Natural killer cell (primary cell): ENCODE measurements around the gene GCNT3. TPM values are rescaled to one million over a fixed set of nuclear protein-coding genes. Genes with fewer than 3 reads are reported as not detected.

ENCODE experiments used
- ATAC-seq, 3 donors: fragments of 150-1000 bp in 2 of 3; fragments of 200-7000 bp in 1 of 3; cut with Tn5 transposase; 1 replicate in 1 of 3; 2 replicates in 2 of 3; pipeline ENCODE4 v1.10.0; 2021; ENCODE audit warnings: mild to moderate bottlenecking in 2 of 3, moderate library complexity in 2 of 3
- DNase-seq, 2 donors: peaks; one replicate each; pipeline versions ENCODE4 v3.0.0 to v3.0.0-alpha.2; 2013 to 2021; ENCODE audit warnings: mixed read lengths in 1 of 2
- H3K27ac ChIP-seq: one replicate; pipeline ENCODE4 v1.5.1; 2013; ENCODE audit warnings: mild to moderate bottlenecking, low read length
- H3K27me3 ChIP-seq: one replicate; pipeline ENCODE4 v1.6.1; 2013; ENCODE audit warnings: low read length; ENCODE audit not compliant: control insufficient read depth, insufficient read depth
- H3K36me3 ChIP-seq: one replicate; pipeline ENCODE4 v1.6.1; 2013; ENCODE audit warnings: low read length; ENCODE audit not compliant: control insufficient read depth, insufficient read depth
- H3K4me1 ChIP-seq: one replicate; pipeline ENCODE4 v1.6.1; 2013; ENCODE audit warnings: low read length; ENCODE audit not compliant: control insufficient read depth, insufficient read depth
- H3K4me3 ChIP-seq: one replicate; pipeline ENCODE4 v1.5.1; 2013; ENCODE audit warnings: low read length
- H3K9me3 ChIP-seq: one replicate; pipeline ENCODE4 v1.6.1; 2013; ENCODE audit warnings: low read length; ENCODE audit not compliant: control insufficient read depth, insufficient read depth
- H3K27ac Mint-ChIP-seq, 2 donors: one replicate each; pipeline ENCODE4 v1.8.0; 2022; ENCODE audit warnings: mild to moderate bottlenecking in 2 of 2, mixed read lengths in 2 of 2, moderate library complexity in 1 of 2
- H3K27me3 Mint-ChIP-seq, 2 donors: one replicate each; pipeline ENCODE4 v1.8.0; 2022; ENCODE audit warnings: low read depth in 2 of 2, mixed read lengths in 2 of 2
- H3K36me3 Mint-ChIP-seq: one replicate; pipeline ENCODE4 v1.8.0; 2022; ENCODE audit warnings: mixed read lengths
- H3K4me1 Mint-ChIP-seq, 2 donors: one replicate each; pipeline ENCODE4 v1.8.0; 2022; ENCODE audit warnings: mixed read lengths in 2 of 2
- H3K4me3 Mint-ChIP-seq: one replicate; pipeline ENCODE4 v1.8.0; 2022; ENCODE audit warnings: mild to moderate bottlenecking, moderate library complexity, mixed read lengths
- H3K9me3 Mint-ChIP-seq, 2 donors: one replicate each; pipeline ENCODE4 v1.8.0; 2022; ENCODE audit warnings: mixed read lengths in 2 of 2
- CTCF ChIP-seq: fragments of 200-600 bp; IDR thresholded peaks from one replicate; pipeline ENCODE4 v1.8.0; 2022; ENCODE audit warnings: antibody characterized with exemption
- WGBS: methylation state at CpG from one replicate; pipeline ENCODE4 v1.1.7; 2013; ENCODE audit warnings: missing lambda C conversion rate; ENCODE audit not compliant: insufficient coverage; 5-methylcytosine and 5-hydroxymethylcytosine counted together
- intact Hi-C: fragments of 100-400 bp; cut with micrococcal nuclease; formaldehyde crosslinking; loops from one replicate; pipeline ENCODE4 v1.14.2; 2022
- total RNA-seq, 4 donors: library from RNA; stranded (reverse); fragments of 120-200 nt in 1 of 4; gene quantifications; one replicate each; pipeline versions ENCODE4 v1.2.3 to v1.2.4, GENCODE V29; 2013 to 2022

Gene GCNT3
- total RNA-seq, 3 donors from 2014 or later (not counting 1 experiment from before 2014, with no cell fraction given) = not detected

- Histone ChIP-seq H3K9me3 (no peaks in the 10 kb centered on the region), H3K4me1 (no peaks in the 10 kb centered on the region), H3K36me3 (no peaks in the 10 kb centered on the region), H3K27ac (no peak overlapping the region), H3K27me3 (peaks cover 2% of the 10 kb centered on the region), H3K4me3 (no peak overlapping the region)
- peaks cover 0 to 5% of the 10 kb centered on the region in 2 donors for H3K4me1 Mint-ChIP-seq
- intact Hi-C loops = no loop called here
- H3K27ac Mint-ChIP-seq = no peak overlapping the region
- no peaks in the 10 kb centered on the region for H3K9me3 Mint-ChIP-seq
- no peak for TF ChIP-seq CTCF
- ATAC-seq = no peak
- no peak overlapping the region for H3K4me3 Mint-ChIP-seq
- DNase-seq = no peak
- peaks cover 2 to 7% of the 10 kb centered on the region in 2 donors for H3K27me3 Mint-ChIP-seq
- no peaks in the 10 kb centered on the region for H3K36me3 Mint-ChIP-seq
- WGBS = no CpG with 5 or more reads among the region's 1 CpG
Measured at GRCh38 chr15:59567324-59567723, 44.3 kb upstream of the GCNT3 start.

GRCh38 chr15:59569477-59569876 lies 42.1 kb upstream of the GCNT3 start:
- Histone ChIP-seq H3K36me3 (no peaks in the 10 kb centered on the region), H3K27me3 (peaks cover 2% of the 10 kb centered on the region), H3K4me1 (no peaks in the 10 kb centered on the region), H3K27ac (no peak overlapping the region), H3K9me3 (no peaks in the 10 kb centered on the region), H3K4me3 (no peak overlapping the region)
- peaks cover 0 to 5% of the 10 kb centered on the region in 2 donors for H3K27me3 Mint-ChIP-seq
- no peaks in the 10 kb centered on the region for H3K36me3 Mint-ChIP-seq
- DNase-seq (no peak), ATAC-seq (no peak)
- TF ChIP-seq CTCF = no peak
- no peaks in the 10 kb centered on the region for H3K4me1 Mint-ChIP-seq
- 56% methylated on average over 8 of the region's 8 CpGs for whole genome bisulfite sequencing
- H3K9me3 Mint-ChIP-seq = no peaks in the 10 kb centered on the region
- intact Hi-C loops = no loop called here
- H3K27ac Mint-ChIP-seq = no peak overlapping the region
- no peak overlapping the region for H3K4me3 Mint-ChIP-seq

GRCh38 chr15:59570315-59570714 lies 41.3 kb upstream of the GCNT3 start:
- no peak overlapping the region for H3K4me3 ChIP-seq
- H3K9me3 ChIP-seq = no peaks in the 10 kb centered on the region
- no peak overlapping the region for H3K27ac ChIP-seq
- ATAC-seq = no peak
- no peaks in the 10 kb centered on the region for H3K4me1 ChIP-seq
- WGBS = 84% methylated on average over 3 of the region's 3 CpGs
- no peaks in the 10 kb centered on the region for H3K36me3 ChIP-seq
- H3K27ac Mint-ChIP-seq = no peak overlapping the region
- H3K27me3 Mint-ChIP-seq = peaks cover 4 to 5% of the 10 kb centered on the region in 2 donors
- TF ChIP-seq CTCF = no peak
- H3K9me3 Mint-ChIP-seq = no peaks in the 10 kb centered on the region
- no peak overlapping the region for H3K4me3 Mint-ChIP-seq
- H3K27me3 ChIP-seq = peaks cover 2% of the 10 kb centered on the region
- DNase-seq = no peak
- H3K36me3 Mint-ChIP-seq = no peaks in the 10 kb centered on the region
- intact Hi-C loops = no loop called here
- H3K4me1 Mint-ChIP-seq = no peaks in the 10 kb centered on the region

GRCh38 chr15:59571606-59572005 lies 40.0 kb upstream of the GCNT3 start:
- no peaks in the 10 kb centered on the region for H3K9me3 Mint-ChIP-seq
- no peak for DNase-seq
- intact Hi-C loops = no loop called here
- Histone ChIP-seq H3K4me3 (no peak overlapping the region), H3K27ac (no peak overlapping the region), H3K27me3 (no peaks in the 10 kb centered on the region), H3K4me1 (no peaks in the 10 kb centered on the region), H3K9me3 (no peaks in the 10 kb centered on the region), H3K36me3 (no peaks in the 10 kb centered on the region)
- no peak for ATAC-seq
- no peak for TF ChIP-seq CTCF
- H3K4me1 Mint-ChIP-seq = no peaks in the 10 kb centered on the region
- H3K36me3 Mint-ChIP-seq = no peaks in the 10 kb centered on the region
- peaks cover 5 to 7% of the 10 kb centered on the region in 2 donors for H3K27me3 Mint-ChIP-seq
- no peak overlapping the region for H3K4me3 Mint-ChIP-seq
- no peak overlapping the region for H3K27ac Mint-ChIP-seq
- 98% methylated on average over 6 of the region's 6 CpGs for WGBS
